CD4-positive, alpha-beta T cell treated with Interleukin-4 for 1 hour (primary cell): ENCODE data around the gene NDOR1.

Experiments used
- DNase-seq, 2 donors: peaks; one replicate each; pipeline ENCODE4 v3.0.0-alpha.2; 2020 to 2022

NDOR1 gene

GRCh38 chr9:137266162-137266527, 60.6 kb downstream of the NDOR1 start:
- DNase-seq: no peak
